Forelimb muscle (tissue), 1 donor: ENCODE data around the gene PKN1. TPM values are rescaled to one million over a fixed set of nuclear protein-coding genes. Genes with fewer than 3 reads are reported as not detected.

ENCODE experiments used
- DNase-seq: peaks from one replicate; pipeline ENCODE4 v3.0.0-alpha.2; 2013; ENCODE audit warnings: low read depth
- polyA plus RNA-seq: library from polyadenylated mRNA; unstranded; fragments of 120-200 nt; gene quantifications from one replicate; pipeline ENCODE4 v1.2.1, GENCODE V29; 2013; ENCODE audit not compliant: insufficient read length

The PKN1 gene
- polyA plus RNA-seq, 1 donor = 65.8 TPM

DNA sequence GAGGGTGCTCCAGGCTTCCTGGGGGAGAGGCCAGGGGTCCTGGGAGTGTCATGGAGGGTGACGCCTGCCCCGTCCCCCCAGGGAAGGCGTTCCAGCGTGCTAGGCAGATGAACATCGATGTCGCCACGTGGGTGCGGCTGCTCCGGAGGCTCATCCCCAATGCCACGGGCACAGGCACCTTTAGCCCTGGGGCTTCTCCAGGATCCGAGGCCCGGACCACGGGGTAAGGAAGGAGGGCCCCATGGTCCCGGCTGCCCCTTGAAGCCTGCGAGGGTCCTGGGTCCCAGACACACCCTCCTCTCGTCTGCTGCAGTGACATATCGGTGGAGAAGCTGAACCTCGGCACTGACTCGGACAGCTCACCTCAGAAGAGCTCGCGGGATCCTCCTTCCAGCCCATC lies 30.6 kb downstream of the PKN1 start:
- DNase-seq = no peak

DNA sequence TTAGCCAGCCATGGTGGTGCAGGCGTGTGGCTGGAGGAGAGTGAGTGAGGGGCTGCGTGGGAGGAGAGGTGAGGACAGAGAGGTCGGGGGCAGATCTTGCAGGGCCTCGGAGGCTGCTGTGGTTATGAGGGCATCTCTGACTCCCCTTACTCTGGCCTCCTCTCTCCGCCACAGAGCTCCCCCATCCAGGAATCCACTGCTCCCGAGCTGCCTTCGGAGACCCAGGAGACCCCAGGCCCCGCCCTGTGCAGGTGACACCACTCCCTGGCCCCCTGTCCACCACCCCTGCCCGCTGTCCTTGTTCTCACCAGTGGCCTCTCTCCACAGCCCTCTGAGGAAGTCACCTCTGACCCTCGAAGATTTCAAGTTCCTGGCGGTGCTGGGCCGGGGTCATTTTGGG lies 34.3 kb downstream of the PKN1 start:
- DNase-seq = no peak

DNA sequence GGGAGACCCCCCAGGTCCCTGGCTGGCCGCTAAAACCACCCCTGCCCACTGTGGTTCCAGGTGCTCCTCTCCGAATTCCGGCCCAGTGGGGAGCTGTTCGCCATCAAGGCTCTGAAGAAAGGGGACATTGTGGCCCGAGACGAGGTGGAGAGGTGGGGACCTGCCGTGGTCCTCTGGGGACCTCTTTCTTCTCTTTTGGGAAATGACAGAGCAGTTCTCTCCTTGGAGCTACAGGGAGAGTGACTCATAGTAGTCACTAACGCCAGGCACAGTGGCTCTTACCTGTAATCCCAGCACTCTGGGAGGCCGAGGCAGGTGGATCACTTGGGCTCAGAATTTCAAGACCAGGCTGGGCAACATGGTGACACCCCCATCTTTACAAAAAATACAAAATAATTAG lies 34.7 kb downstream of the PKN1 start:
- no peak for DNase-seq

DNA sequence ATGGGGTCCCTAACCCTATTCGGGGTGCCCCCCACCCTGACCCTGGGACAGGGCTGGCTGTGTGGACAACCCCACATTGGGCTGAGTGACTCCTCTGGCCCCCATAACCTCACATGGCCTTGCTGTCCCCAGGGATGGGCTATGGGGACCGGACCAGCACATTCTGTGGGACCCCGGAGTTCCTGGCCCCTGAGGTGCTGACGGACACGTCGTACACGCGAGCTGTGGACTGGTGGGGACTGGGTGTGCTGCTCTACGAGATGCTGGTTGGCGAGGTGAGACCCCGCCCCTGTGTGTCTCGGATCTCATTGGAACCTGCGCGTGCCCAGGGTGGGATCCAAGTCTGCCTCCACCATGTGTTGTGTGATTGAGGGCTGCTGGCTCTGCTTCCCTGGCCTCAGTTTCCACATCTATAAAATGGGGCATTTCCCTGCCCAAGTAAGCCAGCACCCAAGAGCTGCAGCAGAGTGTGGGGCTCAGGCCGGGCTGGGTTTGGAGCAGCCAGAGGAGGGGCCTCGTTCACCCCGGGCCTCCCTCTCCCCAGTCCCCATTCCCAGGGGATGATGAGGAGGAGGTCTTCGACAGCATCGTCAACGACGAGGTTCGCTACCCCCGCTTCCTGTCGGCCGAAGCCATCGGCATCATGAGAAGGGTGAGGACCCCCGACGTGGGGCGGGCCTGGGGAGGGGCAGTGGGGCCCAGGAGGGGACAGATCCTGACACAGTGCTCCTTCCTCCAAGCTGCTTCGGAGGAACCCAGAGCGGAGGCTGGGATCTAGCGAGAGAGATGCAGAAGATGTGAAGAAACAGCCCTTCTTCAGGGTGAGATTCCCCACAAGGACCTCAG lies 37.1 kb downstream of the PKN1 start:
- no peak for DNase-seq

DNA sequence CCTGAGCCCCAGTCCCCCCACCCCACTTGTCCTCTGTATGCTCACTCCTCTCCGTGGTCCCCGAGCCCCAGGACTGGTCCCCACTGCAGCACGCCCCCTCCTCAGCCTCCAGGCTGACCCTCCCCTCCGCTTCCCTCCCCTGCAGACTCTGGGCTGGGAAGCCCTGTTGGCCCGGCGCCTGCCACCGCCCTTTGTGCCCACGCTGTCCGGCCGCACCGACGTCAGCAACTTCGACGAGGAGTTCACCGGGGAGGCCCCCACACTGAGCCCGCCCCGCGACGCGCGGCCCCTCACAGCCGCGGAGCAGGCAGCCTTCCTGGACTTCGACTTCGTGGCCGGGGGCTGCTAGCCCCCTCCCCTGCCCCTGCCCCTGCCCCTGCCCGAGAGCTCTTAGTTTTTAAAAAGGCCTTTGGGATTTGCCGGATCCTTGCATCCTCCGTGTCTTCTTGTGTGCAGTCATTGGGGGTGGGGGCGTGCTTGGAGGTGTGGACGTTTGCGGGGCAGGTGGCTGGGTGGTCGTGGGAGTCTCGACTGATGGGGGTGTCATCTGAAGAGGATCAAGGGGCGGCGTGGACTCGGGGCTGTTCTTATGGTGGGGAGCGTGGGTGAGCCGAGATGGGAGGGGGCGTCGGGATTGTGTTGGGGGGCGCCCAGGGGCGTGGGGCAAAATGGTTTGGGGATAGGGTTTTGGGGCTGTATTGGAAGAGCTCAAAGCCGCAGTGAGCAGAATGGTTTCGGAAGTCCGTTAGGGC lies 38.5 kb downstream of the PKN1 start:
- DNase-seq = no peak

- DNase-seq = no peak
Measured at GRCh38 chr19:14472202-14472938, 39.3 kb downstream of the PKN1 start.

- DNase-seq = no peak
Measured at GRCh38 chr19:14473073-14473977, 40.2 kb downstream of the PKN1 start.

GRCh38 chr19:14473978-14474578 lies 41.0 kb downstream of the PKN1 start:
- no peak for DNase-seq

DNA sequence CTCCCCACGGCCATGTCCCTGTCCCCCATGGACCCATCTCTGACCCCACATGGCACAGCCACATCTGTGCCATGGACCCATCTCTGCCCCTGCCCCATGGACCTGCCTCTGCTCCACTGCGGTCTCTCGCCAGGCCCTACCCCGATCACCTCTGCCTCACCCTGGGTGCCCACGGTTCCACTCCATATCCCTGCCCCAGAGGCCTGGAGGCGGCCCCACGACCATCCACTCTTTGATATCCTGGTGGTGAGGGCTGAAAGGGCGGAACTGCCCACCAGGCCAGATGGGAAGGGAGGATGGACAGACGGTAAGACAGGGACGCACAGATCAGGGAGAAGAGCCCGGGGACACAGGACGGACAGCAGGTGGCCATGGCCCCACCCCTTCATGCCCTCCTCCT lies 41.7 kb downstream of the PKN1 start:
- no peak for DNase-seq

DNA sequence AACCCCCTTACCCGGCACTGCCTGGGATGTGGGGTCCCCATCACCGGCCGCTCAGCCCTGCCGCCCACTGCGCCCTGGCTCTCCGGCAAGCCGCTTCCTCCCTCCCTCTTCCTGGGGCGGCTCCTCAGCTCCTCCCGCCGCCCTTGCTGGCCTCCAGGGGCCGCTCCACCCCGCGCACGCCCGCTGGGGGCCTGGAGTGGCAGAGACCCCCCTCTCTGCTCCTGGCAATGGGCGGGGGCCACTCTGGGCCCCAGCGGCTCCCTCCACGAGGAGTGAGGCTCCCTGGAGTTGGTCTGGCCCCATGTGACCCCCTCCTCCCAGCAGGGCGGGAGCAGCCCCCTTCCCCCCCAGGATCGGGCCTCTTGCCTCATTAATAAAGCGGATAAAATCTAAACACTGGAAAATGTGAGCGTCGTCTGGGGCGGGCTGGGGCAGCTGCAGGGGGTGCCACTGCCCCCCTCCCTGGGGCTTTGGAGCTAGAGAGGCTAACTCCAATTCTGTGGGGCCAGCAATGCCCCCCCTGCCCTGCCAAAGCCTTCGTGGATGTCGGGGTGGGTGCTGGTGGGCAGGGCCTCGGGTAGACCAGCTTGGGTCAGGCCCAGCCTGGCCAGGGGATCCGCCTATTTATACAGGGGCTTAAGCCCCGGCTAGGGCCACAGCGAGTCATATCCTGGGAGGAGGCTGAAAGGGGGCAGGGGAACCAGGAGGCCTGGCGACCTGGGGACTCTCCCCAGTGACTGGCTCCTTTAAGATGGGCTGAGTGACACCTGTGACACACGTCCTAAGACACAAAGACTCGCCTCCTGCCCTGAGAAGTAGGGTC lies 42.4 kb downstream of the PKN1 start, which contains the start of gene PTGER1:
TSS of gene PTGER1 (minus strand) at position 104 of the 823 bp plus-strand sequence. CDS start 1,034 bp downstream, outside the sequence.
- DNase-seq = no peak

DNA sequence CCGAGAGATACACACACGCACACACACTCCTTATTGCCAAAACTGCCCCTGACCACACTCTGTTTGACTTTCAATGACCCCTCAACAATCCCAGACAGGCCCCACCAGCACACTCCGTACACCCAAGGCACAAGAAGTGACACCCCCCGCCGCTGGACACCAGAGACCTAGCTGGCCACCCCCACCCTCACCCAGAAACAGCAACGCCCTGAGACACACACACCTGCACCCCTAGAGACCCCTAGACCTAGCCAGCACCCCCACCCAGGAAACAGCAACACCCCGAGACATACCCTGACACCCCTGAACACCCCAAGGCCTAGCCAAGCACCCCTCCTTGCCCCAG lies 43.2 kb downstream of the PKN1 start:
- no peak for DNase-seq

- DNase-seq = no peak
Measured at GRCh38 chr19:14476673-14477401, 43.7 kb downstream of the PKN1 start.

GRCh38 chr19:14477418-14478112 lies 44.5 kb downstream of the PKN1 start:
- no peak for DNase-seq

DNA sequence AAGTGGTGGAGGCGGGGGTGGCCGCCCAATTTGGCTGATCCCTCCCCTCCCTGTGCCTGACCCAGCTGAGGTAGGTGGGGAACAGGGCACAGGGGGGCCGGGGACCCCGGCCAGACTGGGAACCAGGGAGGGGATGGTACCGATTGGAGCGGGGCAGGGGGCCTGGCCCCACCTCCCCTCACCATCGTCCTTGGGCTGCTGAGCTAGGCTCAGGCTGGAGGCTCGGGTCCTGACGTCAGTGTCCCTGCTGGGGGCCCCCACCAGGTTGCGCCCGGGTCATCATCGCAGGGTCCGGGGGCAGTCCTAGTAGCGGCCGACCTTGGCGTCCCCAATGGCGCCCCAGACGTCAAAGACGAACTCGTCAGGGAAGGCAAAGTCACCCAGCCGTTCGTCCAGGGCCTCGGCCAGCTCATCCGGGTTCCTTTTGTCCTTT lies 45.0 kb downstream of the PKN1 start:
- DNase-seq = no peak

- no peak for DNase-seq
Measured at GRCh38 chr19:14479309-14479974, 46.3 kb downstream of the PKN1 start.

DNA sequence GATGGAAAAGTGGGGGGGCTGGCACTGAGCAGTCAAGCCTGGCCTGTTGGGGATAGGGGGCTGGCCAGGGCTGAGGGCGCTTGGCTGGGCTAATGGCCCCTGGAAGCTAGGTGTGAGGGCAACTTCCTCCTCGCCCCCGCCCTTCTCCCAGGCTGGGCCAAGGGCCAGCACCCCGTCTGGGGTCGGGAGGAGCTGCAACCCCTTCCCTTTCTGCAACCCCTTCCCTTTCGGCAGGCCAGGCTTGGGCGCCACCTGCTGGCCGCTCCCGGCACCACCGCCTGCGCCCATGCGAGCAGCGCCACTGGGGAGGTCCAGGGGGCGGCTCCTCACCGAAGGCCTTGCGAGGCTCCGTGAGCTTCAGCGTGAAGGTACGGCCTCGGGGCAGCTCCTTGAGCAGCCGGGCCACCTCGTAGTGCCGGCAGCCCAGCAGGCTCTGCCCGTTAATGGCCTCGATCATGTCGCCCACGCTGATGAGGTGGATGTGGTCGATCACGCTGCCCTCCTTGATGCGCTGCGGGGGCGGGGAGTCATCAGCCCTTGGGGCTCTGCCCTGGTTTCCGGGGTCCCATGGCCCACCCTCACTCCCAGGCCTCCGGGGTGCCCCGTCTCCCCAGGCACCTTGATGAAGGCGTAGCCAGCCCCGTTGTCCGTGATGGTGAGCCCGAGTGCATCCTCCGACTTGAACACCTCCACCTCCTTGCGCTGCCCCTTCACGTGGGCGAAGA lies 47.0 kb downstream of the PKN1 start:
- DNase-seq = no peak

- DNase-seq = no peak
Measured at GRCh38 chr19:14480700-14481079, 47.6 kb downstream of the PKN1 start.
